ENCODE data around the gene ACACA. TPM values are rescaled to one million over a fixed set of nuclear protein-coding genes. Genes with fewer than 3 reads are reported as not detected.
A peak's percentile ranks its signal among the peaks of the same experiment; 100 is the strongest.

The ACACA gene
- total and polyA plus RNA-seq, 2 donors (not counting 3 experiments of a cell fraction or from before 2014, with no cell fraction given): 55.3 to 124 TPM

DNA sequence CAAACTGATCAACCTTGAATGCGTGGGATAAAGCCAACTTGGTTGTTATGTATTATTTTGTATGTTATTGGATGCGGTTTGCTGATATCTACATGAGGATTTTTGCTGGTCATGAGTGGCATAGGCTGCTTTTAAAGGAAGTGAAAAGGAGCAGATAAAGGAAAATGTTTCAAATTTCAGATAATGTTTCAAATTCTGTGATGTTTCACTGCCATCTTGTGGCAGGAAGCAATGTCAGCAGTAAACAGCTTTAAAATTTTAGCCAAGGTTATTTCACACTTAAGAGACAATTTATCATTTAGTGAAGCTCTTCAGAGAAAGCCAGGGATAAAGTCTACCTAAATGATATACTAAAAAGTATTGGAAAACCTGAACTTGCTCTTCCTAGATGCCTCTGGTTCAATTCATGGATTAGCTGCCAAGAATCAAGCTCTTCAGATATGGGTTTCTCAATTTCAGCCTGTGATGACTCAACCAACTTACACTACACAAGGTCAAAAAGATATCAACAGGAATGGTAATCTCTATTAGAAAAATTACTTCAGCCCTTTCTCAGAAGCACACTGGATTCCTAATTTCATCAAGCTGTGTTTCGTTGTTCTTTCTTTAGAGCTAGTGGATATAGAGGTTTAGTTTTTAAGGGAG lies 166.8 kb downstream of the ACACA start:
- no peak for FAIRE-seq

More for the DNA sequence above, 166.8 kb downstream of the ACACA start:
- CTCF ChIA-PET: interaction anchor here (0.7 to 4.2 kb wide), 63 partner anchors 8 to 644 kb away, joined by 3 to 85 read pairs (median 4); partner anchors contain the start of genes AATF, ACACA, MRM1 and TADA2A
- intact Hi-C loops (cut with micrococcal nuclease): loop anchor here (1.0 to 5.0 kb wide), 3 partner anchors 42 to 611 kb away; no protein-coding TSS in a partner anchor
- Histone ChIP-seq H3K4me1 (ENCODE audit: control insufficient read depth, extremely low read depth, insufficient read depth, low read length) (no peaks in the 10 kb centered on the region), H3K27me3 (ENCODE audit: control insufficient read depth in 2 of 2, insufficient read depth in 2 of 2, low read length in 2 of 2) (no peaks in the 10 kb centered on the region), H3K4me3 (replicated peaks in 1 of 3; ENCODE audit: insufficient read depth in 1 of 3, low read depth in 1 of 3, low read length in 3 of 3) (no peak overlapping the region), H3K9ac (replicated peaks; ENCODE audit: extremely low read depth, insufficient read depth, low read length) (no peak overlapping the region), H4K20me1 (replicated peaks; ENCODE audit: control insufficient read depth, extremely low read depth, insufficient read depth, low read length) (no peaks in the 10 kb centered on the region), H3K9me3 (replicated peaks; ENCODE audit: control insufficient read depth, insufficient read depth, low read length) (no peaks in the 10 kb centered on the region), H3K27ac (ENCODE audit: insufficient read depth, low read depth, low read length) (no peak overlapping the region), H3K4me2 (ENCODE audit: insufficient read depth, low read length) (no peak overlapping the region), H3K36me3 (ENCODE audit: control insufficient read depth in 2 of 2, extremely low read depth in 1 of 2, insufficient read depth in 2 of 2, low read length in 2 of 2) (peaks cover 6 to 27% of the 10 kb centered on the region in 2 experiments), H3K9me1 (replicated peaks; ENCODE audit: control insufficient read depth, extremely low read depth, insufficient read depth, low read length) (no peaks in the 10 kb centered on the region), H2AFZ (ENCODE audit: low read depth, low read length) (no peak overlapping the region), H3K79me2 (ENCODE audit: control insufficient read depth, insufficient read depth, low read length) (no peaks in the 10 kb centered on the region)
- TF ChIP-seq FOS (IDR thresholded peaks at IDR 0.05; ENCODE audit: borderline replicate concordance, insufficient read depth, low read length): peak; percentile 43
- no peak for TF ChIP-seq EZH2 (IDR thresholded peaks at IDR 0.05; ENCODE audit: borderline replicate concordance, low read depth, low read length, severe bottlenecking)
- TF ChIP-seq, protein P1, sequence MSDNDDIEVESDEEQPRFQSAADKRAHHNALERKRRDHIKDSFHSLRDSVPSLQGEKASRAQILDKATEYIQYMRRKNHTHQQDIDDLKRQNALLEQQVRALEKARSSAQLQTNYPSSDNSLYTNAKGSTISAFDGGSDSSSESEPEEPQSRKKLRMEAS (IDR thresholded peaks at IDR 0.05; ENCODE audit: insufficient read depth, insufficient read length): no peak
- TF ChIP-seq, protein P2, sequence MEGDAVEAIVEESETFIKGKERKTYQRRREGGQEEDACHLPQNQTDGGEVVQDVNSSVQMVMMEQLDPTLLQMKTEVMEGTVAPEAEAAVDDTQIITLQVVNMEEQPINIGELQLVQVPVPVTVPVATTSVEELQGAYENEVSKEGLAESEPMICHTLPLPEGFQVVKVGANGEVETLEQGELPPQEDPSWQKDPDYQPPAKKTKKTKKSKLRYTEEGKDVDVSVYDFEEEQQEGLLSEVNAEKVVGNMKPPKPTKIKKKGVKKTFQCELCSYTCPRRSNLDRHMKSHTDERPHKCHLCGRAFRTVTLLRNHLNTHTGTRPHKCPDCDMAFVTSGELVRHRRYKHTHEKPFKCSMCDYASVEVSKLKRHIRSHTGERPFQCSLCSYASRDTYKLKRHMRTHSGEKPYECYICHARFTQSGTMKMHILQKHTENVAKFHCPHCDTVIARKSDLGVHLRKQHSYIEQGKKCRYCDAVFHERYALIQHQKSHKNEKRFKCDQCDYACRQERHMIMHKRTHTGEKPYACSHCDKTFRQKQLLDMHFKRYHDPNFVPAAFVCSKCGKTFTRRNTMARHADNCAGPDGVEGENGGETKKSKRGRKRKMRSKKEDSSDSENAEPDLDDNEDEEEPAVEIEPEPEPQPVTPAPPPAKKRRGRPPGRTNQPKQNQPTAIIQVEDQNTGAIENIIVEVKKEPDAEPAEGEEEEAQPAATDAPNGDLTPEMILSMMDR (IDR thresholded peaks at IDR 0.05; ENCODE audit: extremely low read depth in 1 of 2, insufficient read depth in 1 of 2, low read depth in 1 of 2, low read length in 2 of 2): peak; percentile 46 to 52
- POLR2A ChIA-PET: no interaction called here
- peak; percentile 62 for DNase-seq (ENCODE audit: low read depth, low spot score)
- no TSS peak for BruUV-seq (replicated peaks)
- dilution Hi-C loops (cut with MboI; ENCODE audit: extremely low pct_ligation_motif_present, low sequenced_read_pairs): no loop called here

Measured in endothelial cell of umbilical vein (primary cell).